OCI-LY1 (cell line): Measurements from ENCODE around the gene ZMIZ1.

Experiments
- H2AFZ ChIP-seq: fragments of 200-600 bp; sonication (generic), shearing (Covaris generic); 2 replicates; pipeline ENCODE4 v1.6.0; 2014; ENCODE audit warnings: antibody characterized with exemption, mild to moderate bottlenecking, low read length
- H3F3A ChIP-seq: fragments of 200-600 bp; sonication (generic), shearing (Covaris generic); 2 replicates; pipeline ENCODE4 v1.6.0; 2014; ENCODE audit warnings: mild to moderate bottlenecking, antibody characterized with exemption, low read length, moderate library complexity; ENCODE audit not compliant: insufficient read depth
- H3K27ac ChIP-seq: fragments of 200-600 bp; sonication (generic); 2 replicates; pipeline ENCODE4 v1.5.1; 2014; ENCODE audit warnings: low read length, mixed run types, mild to moderate bottlenecking, low read depth; ENCODE audit not compliant: poor library complexity, severe bottlenecking
- H3K27me3 ChIP-seq: fragments of 200-600 bp; sonication (generic); 2 replicates; pipeline ENCODE4 v1.6.0; 2014; ENCODE audit warnings: antibody characterized with exemption, mild to moderate bottlenecking, low read length, moderate library complexity; ENCODE audit not compliant: insufficient read depth
- H3K36me3 ChIP-seq: fragments of 200-600 bp; sonication (generic); 2 replicates; pipeline ENCODE4 v1.6.1; 2014; ENCODE audit warnings: mild to moderate bottlenecking, antibody characterized with exemption, low read length, moderate library complexity, mixed read lengths; ENCODE audit not compliant: insufficient read depth
- H3K4me1 ChIP-seq: fragments of 200-600 bp; sonication (generic); 2 replicates; pipeline ENCODE4 v1.5.1; 2014; ENCODE audit warnings: mild to moderate bottlenecking, low read length, moderate library complexity; ENCODE audit not compliant: insufficient read depth, severe bottlenecking
- H3K4me2 ChIP-seq: fragments of 200-600 bp; sonication (generic), shearing (Covaris generic); 2 replicates; pipeline ENCODE4 v1.6.1; 2014; ENCODE audit warnings: low read length
- H3K4me3 ChIP-seq: fragments of 200-600 bp; sonication (generic); 2 replicates; pipeline ENCODE4 v1.5.1; 2014; ENCODE audit warnings: low read length, low read depth, mild to moderate bottlenecking, mixed read lengths; ENCODE audit not compliant: poor library complexity, severe bottlenecking
- H3K79me2 ChIP-seq: fragments of 200-600 bp; shearing (Covaris generic); 2 replicates; pipeline ENCODE4 v1.6.1; 2016; ENCODE audit warnings: mixed run types, low read length, mixed read lengths; ENCODE audit not compliant: insufficient read depth
- H3K9ac ChIP-seq: fragments of 200-600 bp; sonication (generic), shearing (Covaris generic); 2 replicates; pipeline ENCODE4 v1.6.1; 2014; ENCODE audit warnings: mild to moderate bottlenecking, low read length, mixed read lengths
- H3K9me2 ChIP-seq: fragments of 200-600 bp; sonication (generic), shearing (Covaris generic); 2 replicates; pipeline ENCODE4 v1.6.1; 2014; ENCODE audit warnings: low read depth, mild to moderate bottlenecking, low read length, mixed read lengths
- H3K9me3 ChIP-seq: fragments of 200-600 bp; shearing (Covaris generic); 2 replicates; pipeline ENCODE4 v1.6.1; 2014; ENCODE audit warnings: low read length, mixed read lengths
- H4K20me1 ChIP-seq: fragments of 200-600 bp; sonication (generic), shearing (Covaris generic); 2 replicates; pipeline ENCODE4 v1.6.0; 2016; ENCODE audit warnings: mild to moderate bottlenecking, low read length; ENCODE audit not compliant: insufficient read depth
- EZH2 ChIP-seq: fragments of 200-600 bp; sonication (generic), shearing (Covaris generic); IDR thresholded peaks from 2 replicates; pipeline ENCODE4 v1.8.0; 2017; ENCODE audit warnings: borderline replicate concordance, mixed run types, mild to moderate bottlenecking, antibody characterized with exemption, low read length, moderate library complexity, mixed read lengths
- TF ChIP-seq, protein P1 (sequence below): fragments of 200-600 bp; sonication (generic), shearing (Covaris generic); IDR thresholded peaks from 2 replicates; pipeline ENCODE4 v1.5.1; 2017; ENCODE audit warnings: mild to moderate bottlenecking, antibody characterized with exemption, low read length, moderate library complexity, mixed read lengths

The ZMIZ1 gene

GRCh38 chr10:79124066-79124465 is 55.3 kb downstream of the ZMIZ1 start:
- H3K4me1 ChIP-seq: no peaks in the 10 kb centered on the region
- no peak overlapping the region for H2AFZ ChIP-seq
- no peak overlapping the region for H3K9ac ChIP-seq
- no peak overlapping the region for H3K4me3 ChIP-seq
- 0 out of 2 replicates have a peak, but pooled peaks cover 8% of the 10 kb centered on the region for H3K27me3 ChIP-seq
- no peak overlapping the region for H3K4me2 ChIP-seq
- no peak for TF ChIP-seq EZH2
- TF ChIP-seq, protein P1, sequence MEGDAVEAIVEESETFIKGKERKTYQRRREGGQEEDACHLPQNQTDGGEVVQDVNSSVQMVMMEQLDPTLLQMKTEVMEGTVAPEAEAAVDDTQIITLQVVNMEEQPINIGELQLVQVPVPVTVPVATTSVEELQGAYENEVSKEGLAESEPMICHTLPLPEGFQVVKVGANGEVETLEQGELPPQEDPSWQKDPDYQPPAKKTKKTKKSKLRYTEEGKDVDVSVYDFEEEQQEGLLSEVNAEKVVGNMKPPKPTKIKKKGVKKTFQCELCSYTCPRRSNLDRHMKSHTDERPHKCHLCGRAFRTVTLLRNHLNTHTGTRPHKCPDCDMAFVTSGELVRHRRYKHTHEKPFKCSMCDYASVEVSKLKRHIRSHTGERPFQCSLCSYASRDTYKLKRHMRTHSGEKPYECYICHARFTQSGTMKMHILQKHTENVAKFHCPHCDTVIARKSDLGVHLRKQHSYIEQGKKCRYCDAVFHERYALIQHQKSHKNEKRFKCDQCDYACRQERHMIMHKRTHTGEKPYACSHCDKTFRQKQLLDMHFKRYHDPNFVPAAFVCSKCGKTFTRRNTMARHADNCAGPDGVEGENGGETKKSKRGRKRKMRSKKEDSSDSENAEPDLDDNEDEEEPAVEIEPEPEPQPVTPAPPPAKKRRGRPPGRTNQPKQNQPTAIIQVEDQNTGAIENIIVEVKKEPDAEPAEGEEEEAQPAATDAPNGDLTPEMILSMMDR: no peak
- H3F3A ChIP-seq: no peaks in the 10 kb centered on the region
- no peaks in the 10 kb centered on the region for H3K36me3 ChIP-seq
- no peaks in the 10 kb centered on the region for H3K79me2 ChIP-seq
- H3K27ac ChIP-seq: no peak overlapping the region
- no peaks in the 10 kb centered on the region for H3K9me2 ChIP-seq
- H3K9me3 ChIP-seq: no peaks in the 10 kb centered on the region
- H4K20me1 ChIP-seq: no peaks in the 10 kb centered on the region

DNA sequence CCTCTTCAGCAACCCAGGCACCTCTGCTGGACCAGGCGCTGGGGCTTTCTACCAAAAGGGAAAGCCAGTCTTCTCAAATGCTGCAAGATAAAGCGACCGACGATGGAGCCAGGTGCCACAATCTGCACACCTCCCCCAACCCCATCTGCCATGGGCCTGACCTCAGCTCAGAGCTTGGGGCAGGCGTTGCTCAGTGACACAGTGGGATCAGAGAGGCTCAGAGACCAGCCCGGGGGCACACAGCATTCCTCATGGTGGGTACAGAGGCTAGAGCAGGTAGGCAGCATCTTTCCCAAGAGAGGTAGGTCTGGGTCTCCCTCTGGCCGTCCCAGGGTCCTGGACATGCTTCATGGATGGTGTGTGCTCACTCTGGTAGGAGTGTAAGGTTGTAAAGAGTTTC is 56.3 kb downstream of the ZMIZ1 start:
- no peaks in the 10 kb centered on the region for H3K36me3 ChIP-seq
- H3F3A ChIP-seq: no peaks in the 10 kb centered on the region
- H2AFZ ChIP-seq: no peak overlapping the region
- H4K20me1 ChIP-seq: no peaks in the 10 kb centered on the region
- no peak for TF ChIP-seq EZH2
- TF ChIP-seq, protein P1: no peak
- no peaks in the 10 kb centered on the region for H3K4me1 ChIP-seq
- no peak overlapping the region for H3K27ac ChIP-seq
- H3K79me2 ChIP-seq: no peaks in the 10 kb centered on the region
- 0 out of 2 replicates have a peak, but pooled peaks cover 8% of the 10 kb centered on the region for H3K27me3 ChIP-seq
- no peak overlapping the region for H3K4me3 ChIP-seq
- no peak overlapping the region for H3K9ac ChIP-seq
- no peaks in the 10 kb centered on the region for H3K9me2 ChIP-seq
- no peak overlapping the region for H3K4me2 ChIP-seq
- H3K9me3 ChIP-seq: no peaks in the 10 kb centered on the region

DNA sequence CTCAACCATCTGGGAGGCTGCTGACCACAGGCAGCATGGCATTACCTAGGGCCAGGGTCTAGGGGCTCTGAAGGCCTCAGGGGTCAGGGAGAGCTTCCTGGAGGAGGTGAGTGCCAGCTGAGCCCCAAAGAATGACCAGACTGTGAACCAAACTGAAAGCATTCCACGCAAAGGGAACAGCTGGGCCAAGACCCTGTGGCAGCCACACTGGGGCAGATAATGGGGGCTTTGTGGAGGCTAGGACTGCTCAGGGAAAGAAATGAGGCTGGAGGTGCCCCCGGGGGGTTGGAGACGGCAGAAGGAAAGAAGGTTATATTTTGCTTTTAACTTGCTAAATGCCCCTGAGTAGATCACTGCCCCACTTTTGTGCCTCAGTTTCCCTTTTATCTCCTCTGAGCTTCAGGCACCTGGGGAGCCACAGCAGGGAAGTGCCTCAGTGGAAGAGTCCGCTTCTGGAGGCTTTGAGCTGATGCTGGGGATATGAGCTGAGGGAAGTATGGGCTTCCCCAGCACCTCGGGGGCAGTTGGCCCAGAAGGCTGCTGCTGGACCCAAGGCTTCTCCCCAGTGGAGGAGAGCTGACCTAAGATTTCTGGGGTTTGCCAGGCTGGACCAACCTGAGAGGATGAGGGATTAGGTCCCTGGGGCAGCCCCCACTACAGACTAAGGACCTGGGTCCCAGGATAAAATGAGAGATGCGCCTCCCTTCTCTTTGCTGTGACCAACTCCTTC is 57.8 kb downstream of the ZMIZ1 start:
- Histone ChIP-seq H3K27me3 (0 out of 2 replicates have a peak, but pooled peaks cover 8% of the 10 kb centered on the region), H3K9me2 (no peaks in the 10 kb centered on the region), H3K9ac (no peak overlapping the region), H3K4me1 (no peaks in the 10 kb centered on the region), H3K4me2 (no peak overlapping the region), H3K4me3 (no peak overlapping the region), H4K20me1 (no peaks in the 10 kb centered on the region), H3F3A (no peaks in the 10 kb centered on the region), H3K9me3 (no peaks in the 10 kb centered on the region), H3K36me3 (no peaks in the 10 kb centered on the region), H2AFZ (no peak overlapping the region), H3K79me2 (no peaks in the 10 kb centered on the region), H3K27ac (no peak overlapping the region)
- TF ChIP-seq EZH2: no peak
- TF ChIP-seq, protein P1: no peak
